ENCODE measurements around the gene TRPV2. TPM values are rescaled to one million over a fixed set of nuclear protein-coding genes. Genes with fewer than 3 reads are reported as not detected.

Gene TRPV2
- total and polyA plus RNA-seq, 10 of the 15 experiments (the other 5 are each of a cell fraction or from before 2014, with no cell fraction given), result 8.9 to 94.4 (median 54.1) TPM

DNA sequence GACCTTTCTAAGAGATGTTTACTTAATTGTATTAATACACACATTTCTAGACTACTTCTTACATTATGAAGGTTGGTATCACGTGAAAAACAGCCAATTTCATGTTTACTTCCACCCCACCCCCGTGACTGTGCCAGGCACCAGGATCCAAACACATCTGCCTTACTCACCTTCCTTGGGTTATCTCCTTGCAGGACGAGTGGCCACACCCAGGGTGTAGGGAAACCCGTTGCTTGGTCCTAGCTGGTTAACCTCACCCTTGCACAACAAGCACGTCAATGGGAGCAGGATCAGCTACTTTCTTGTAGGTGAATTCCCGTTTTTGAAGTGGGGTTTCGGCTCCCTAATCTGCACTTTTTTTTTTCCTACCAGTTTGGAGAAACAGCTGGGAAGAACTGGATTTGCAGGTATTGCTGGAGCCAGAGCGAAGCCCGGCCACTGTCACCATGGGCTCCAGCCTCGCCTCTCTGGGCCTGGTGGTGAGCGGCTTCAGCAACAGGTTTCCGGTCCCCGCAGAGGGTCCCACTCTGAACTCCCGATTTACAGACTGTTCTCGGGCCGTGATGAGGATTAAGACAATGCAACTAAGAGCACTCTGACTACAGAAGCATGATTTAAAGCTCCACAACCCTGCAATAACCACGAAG lies 36.6 kb upstream of the TRPV2 start:
- H2AFZ ChIP-seq (ENCODE audit: control insufficient read depth, low read depth, low read length), result no peak overlapping the region

More for the DNA sequence above, 36.6 kb upstream of the TRPV2 start:
- BruUV-seq (replicated peaks), result no TSS peak
- H3K36me3 ChIP-seq (ENCODE audit: control insufficient read depth in 2 of 2, insufficient read depth in 2 of 2, low read length in 1 of 2), result peaks cover 4 to 10% of the 10 kb centered on the region in 2 experiments
- no peaks in the 10 kb centered on the region; the same call in 2 of the 3 replicates for H3K9me3 ChIP-seq (replicated peaks; ENCODE audit: control insufficient read depth, insufficient read depth, low read length)
- RAD21 ChIA-PET (ENCODE audit: unreplicated experiment), result interaction anchor here (1.9 kb wide), 1 partner anchor 15 kb away, joined by 7 read pairs; no protein-coding TSS in a partner anchor
- intact Hi-C loops (cut with micrococcal nuclease; ENCODE audit: unreplicated experiment), result no loop called here
- no peak for FAIRE-seq
- no peak overlapping the region for H3K27ac ChIP-seq (ENCODE audit: control insufficient read depth, insufficient read depth)
- H3K27me3 ChIP-seq (replicated peaks in 1 of 2; ENCODE audit: control insufficient read depth in 2 of 2, insufficient read depth in 2 of 2, low read length in 1 of 2), result no peaks in the 10 kb centered on the region
- ATAC-seq, result no peak
- H3K4me3 ChIP-seq, result no peak overlapping the region
- CTCF ChIA-PET, result interaction anchor here (0.9 to 8.0 kb wide), 5 partner anchors 9 to 37 kb away, joined by 3 to 59 read pairs (median 8); partner anchors contain the start of genes CENPV and TRPV2
- no peak for DNase-seq (ENCODE audit: low read depth, low spot score)
- POLR2A ChIA-PET, result interaction anchor here (0.6 to 1.9 kb wide), 2 partner anchors 9 to 37 kb away, joined by 4 to 7 read pairs; partner anchors contain the start of gene TRPV2
- SMC1A ChIA-PET (ENCODE audit: uncharacterized antibody, unreplicated experiment), result interaction anchor here (0.6 to 4.7 kb wide), 4 partner anchors 14 to 40 kb away, joined by 3 to 28 read pairs (median 4); no protein-coding TSS in a partner anchor
- no peak for TF ChIP-seq GABPA (IDR thresholded peaks at IDR 0.05; ENCODE audit: low read depth)
- TF ChIP-seq IKZF2 (IDR thresholded peaks at IDR 0.05), result no peak
- TF ChIP-seq, protein P1, sequence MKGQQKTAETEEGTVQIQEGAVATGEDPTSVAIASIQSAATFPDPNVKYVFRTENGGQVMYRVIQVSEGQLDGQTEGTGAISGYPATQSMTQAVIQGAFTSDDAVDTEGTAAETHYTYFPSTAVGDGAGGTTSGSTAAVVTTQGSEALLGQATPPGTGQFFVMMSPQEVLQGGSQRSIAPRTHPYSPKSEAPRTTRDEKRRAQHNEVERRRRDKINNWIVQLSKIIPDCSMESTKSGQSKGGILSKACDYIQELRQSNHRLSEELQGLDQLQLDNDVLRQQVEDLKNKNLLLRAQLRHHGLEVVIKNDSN (IDR thresholded peaks at IDR 0.05; ENCODE audit: borderline replicate concordance, extremely low read length, insufficient read depth, low read depth, low read length), result no peak
- TF ChIP-seq POLR2AphosphoS2 (IDR thresholded peaks at IDR 0.05; ENCODE audit: low read depth, low read length), result no peak
- TF ChIP-seq, protein P2, sequence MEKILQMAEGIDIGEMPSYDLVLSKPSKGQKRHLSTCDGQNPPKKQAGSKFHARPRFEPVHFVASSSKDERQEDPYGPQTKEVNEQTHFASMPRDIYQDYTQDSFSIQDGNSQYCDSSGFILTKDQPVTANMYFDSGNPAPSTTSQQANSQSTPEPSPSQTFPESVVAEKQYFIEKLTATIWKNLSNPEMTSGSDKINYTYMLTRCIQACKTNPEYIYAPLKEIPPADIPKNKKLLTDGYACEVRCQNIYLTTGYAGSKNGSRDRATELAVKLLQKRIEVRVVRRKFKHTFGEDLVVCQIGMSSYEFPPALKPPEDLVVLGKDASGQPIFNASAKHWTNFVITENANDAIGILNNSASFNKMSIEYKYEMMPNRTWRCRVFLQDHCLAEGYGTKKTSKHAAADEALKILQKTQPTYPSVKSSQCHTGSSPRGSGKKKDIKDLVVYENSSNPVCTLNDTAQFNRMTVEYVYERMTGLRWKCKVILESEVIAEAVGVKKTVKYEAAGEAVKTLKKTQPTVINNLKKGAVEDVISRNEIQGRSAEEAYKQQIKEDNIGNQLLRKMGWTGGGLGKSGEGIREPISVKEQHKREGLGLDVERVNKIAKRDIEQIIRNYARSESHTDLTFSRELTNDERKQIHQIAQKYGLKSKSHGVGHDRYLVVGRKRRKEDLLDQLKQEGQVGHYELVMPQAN (conservative IDR thresholded peaks at IDR 0.05), result no peak
- TF ChIP-seq, protein P3, sequence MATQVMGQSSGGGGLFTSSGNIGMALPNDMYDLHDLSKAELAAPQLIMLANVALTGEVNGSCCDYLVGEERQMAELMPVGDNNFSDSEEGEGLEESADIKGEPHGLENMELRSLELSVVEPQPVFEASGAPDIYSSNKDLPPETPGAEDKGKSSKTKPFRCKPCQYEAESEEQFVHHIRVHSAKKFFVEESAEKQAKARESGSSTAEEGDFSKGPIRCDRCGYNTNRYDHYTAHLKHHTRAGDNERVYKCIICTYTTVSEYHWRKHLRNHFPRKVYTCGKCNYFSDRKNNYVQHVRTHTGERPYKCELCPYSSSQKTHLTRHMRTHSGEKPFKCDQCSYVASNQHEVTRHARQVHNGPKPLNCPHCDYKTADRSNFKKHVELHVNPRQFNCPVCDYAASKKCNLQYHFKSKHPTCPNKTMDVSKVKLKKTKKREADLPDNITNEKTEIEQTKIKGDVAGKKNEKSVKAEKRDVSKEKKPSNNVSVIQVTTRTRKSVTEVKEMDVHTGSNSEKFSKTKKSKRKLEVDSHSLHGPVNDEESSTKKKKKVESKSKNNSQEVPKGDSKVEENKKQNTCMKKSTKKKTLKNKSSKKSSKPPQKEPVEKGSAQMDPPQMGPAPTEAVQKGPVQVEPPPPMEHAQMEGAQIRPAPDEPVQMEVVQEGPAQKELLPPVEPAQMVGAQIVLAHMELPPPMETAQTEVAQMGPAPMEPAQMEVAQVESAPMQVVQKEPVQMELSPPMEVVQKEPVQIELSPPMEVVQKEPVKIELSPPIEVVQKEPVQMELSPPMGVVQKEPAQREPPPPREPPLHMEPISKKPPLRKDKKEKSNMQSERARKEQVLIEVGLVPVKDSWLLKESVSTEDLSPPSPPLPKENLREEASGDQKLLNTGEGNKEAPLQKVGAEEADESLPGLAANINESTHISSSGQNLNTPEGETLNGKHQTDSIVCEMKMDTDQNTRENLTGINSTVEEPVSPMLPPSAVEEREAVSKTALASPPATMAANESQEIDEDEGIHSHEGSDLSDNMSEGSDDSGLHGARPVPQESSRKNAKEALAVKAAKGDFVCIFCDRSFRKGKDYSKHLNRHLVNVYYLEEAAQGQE (IDR thresholded peaks at IDR 0.05; ENCODE audit: low read depth, low read length), result no peak
- no peak for TF ChIP-seq RAD21 (IDR thresholded peaks at IDR 0.05; ENCODE audit: insufficient read depth, low read depth, low read length)
- no peak for TF ChIP-seq ZNF207 (IDR thresholded peaks at IDR 0.05; ENCODE audit: borderline replicate concordance)
- TF ChIP-seq MTA2 (IDR thresholded peaks at IDR 0.05; ENCODE audit: low read depth), result no peak
- TF ChIP-seq ZNF384 (IDR thresholded peaks at IDR 0.05; ENCODE audit: borderline replicate concordance, low read depth, low read length), result no peak
- TF ChIP-seq BCL11A (IDR thresholded peaks at IDR 0.05; ENCODE audit: low read depth, low read length), result no peak
- H3K4me2 ChIP-seq (ENCODE audit: control insufficient read depth, insufficient read depth), result no peak overlapping the region
- H4K20me1 ChIP-seq (ENCODE audit: control insufficient read depth, insufficient read depth), result peaks cover 4% of the 10 kb centered on the region
- H3K9ac ChIP-seq (ENCODE audit: control insufficient read depth, insufficient read depth, low read length), result no peak overlapping the region
- 85% methylated on average over 17 of the region's 17 CpGs for WGBS (ENCODE audit: insufficient coverage, insufficient replicate concordance, low lambda C conversion rate, missing lambda C conversion rate)
- in situ Hi-C loops (cut with MboI), result no loop called here
- peaks cover 27% of the 10 kb centered on the region for H3K79me2 ChIP-seq (ENCODE audit: control insufficient read depth, insufficient read depth, low read length)
- peaks cover 10% of the 10 kb centered on the region for H3K4me1 ChIP-seq (ENCODE audit: control insufficient read depth, insufficient read depth, low read length)

All from GM12878 (cell line).